ENCODE data around the gene HPGDS. TPM values are rescaled to one million over a fixed set of nuclear protein-coding genes. Genes with fewer than 3 reads are reported as not detected.

HPGDS gene
- total and polyA plus RNA-seq, 4 donors, result 0.08 to 4.9 (median 0.18) TPM

DNA sequence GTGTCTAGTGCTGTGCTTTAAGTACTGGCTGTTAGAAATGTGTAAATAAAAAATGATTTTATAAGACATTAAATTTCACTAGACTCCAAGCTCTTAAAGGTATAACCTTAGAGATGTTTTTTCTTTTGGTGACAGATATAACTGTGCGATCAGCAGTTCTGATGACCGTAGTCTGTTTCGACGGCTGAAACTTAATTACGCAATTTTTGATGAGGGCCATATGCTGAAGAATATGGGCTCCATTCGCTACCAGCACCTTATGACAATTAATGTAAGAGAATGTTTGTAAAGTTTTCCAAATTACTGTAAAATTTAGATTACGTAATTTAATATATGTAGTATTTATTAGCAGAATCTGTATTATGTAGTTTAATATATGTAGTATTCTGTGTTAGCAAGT, 66.4 kb downstream of the HPGDS start:
- Histone ChIP-seq H3K9me3 (ENCODE audit: control insufficient read depth in 4 of 4, low read length in 3 of 4) (no peaks in the 10 kb centered on the region), H3K36me3 (ENCODE audit: control insufficient read depth in 4 of 4, insufficient read depth in 3 of 4, low read depth in 1 of 4, low read length in 3 of 4) (peaks cover 2 to 45% (median 27%) of the 10 kb centered on the region in 4 donors), H3K4me3 (ENCODE audit: low read depth in 1 of 3, low read length in 3 of 3) (no peak overlapping the region), H3K4me1 (ENCODE audit: control insufficient read depth in 4 of 4, insufficient read depth in 4 of 4, low read length in 3 of 4) (no peaks in the 10 kb centered on the region), H3K9ac (ENCODE audit: low read depth in 1 of 2, low read length in 2 of 2) (no peak overlapping the region), H3K27ac (ENCODE audit: low read depth in 1 of 2, low read length in 2 of 2) (no peak overlapping the region), H3K27me3 (ENCODE audit: control insufficient read depth in 4 of 4, insufficient read depth in 4 of 4, low read length in 3 of 4) (no peaks in the 10 kb centered on the region)
- WGBS, result 98% methylated on average over 7 of the region's 7 CpGs
- DNase-seq (ENCODE audit: low spot score), result no peak
- TF ChIP-seq SP1 (IDR thresholded peaks at IDR 0.05), result no peak

DNA sequence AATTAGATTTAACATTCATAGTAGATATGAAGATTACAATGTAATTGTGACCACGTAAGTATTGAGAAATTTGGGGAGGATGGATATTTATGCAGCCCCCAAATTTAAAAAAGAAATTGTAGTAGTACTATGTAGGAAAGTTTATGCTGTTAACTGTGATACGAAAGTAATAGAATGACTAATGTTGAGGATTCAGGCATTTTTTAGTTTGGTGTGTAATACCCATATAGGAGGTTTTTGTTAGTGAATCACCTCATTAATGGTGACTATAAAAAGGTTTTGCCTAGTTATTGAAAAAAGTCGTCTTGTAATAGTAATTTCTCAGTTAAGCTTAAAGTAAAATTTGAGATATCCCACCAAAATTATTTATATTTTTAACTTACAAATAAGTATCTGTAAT, 67.7 kb downstream of the HPGDS start:
- H3K27ac ChIP-seq (ENCODE audit: low read depth in 1 of 2, low read length in 2 of 2), result no peak overlapping the region
- H3K36me3 ChIP-seq (ENCODE audit: control insufficient read depth in 4 of 4, insufficient read depth in 3 of 4, low read depth in 1 of 4, low read length in 3 of 4), result peaks cover 2 to 36% (median 19%) of the 10 kb centered on the region in 4 donors
- H3K4me1 ChIP-seq (ENCODE audit: control insufficient read depth in 4 of 4, insufficient read depth in 4 of 4, low read length in 3 of 4), result no peaks in the 10 kb centered on the region
- no peaks in the 10 kb centered on the region for H3K9me3 ChIP-seq (ENCODE audit: control insufficient read depth in 4 of 4, low read length in 3 of 4)
- no peak overlapping the region for H3K9ac ChIP-seq (ENCODE audit: low read depth in 1 of 2, low read length in 2 of 2)
- no peak overlapping the region for H3K4me3 ChIP-seq (ENCODE audit: low read depth in 1 of 3, low read length in 3 of 3)
- H3K27me3 ChIP-seq (ENCODE audit: control insufficient read depth in 4 of 4, insufficient read depth in 4 of 4, low read length in 3 of 4), result no peaks in the 10 kb centered on the region
- WGBS, result 95% methylated on average over 3 of the region's 3 CpGs
- no peak for TF ChIP-seq RXRA (IDR thresholded peaks at IDR 0.05)
- TF ChIP-seq, protein P1, sequence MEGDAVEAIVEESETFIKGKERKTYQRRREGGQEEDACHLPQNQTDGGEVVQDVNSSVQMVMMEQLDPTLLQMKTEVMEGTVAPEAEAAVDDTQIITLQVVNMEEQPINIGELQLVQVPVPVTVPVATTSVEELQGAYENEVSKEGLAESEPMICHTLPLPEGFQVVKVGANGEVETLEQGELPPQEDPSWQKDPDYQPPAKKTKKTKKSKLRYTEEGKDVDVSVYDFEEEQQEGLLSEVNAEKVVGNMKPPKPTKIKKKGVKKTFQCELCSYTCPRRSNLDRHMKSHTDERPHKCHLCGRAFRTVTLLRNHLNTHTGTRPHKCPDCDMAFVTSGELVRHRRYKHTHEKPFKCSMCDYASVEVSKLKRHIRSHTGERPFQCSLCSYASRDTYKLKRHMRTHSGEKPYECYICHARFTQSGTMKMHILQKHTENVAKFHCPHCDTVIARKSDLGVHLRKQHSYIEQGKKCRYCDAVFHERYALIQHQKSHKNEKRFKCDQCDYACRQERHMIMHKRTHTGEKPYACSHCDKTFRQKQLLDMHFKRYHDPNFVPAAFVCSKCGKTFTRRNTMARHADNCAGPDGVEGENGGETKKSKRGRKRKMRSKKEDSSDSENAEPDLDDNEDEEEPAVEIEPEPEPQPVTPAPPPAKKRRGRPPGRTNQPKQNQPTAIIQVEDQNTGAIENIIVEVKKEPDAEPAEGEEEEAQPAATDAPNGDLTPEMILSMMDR (IDR thresholded peaks at IDR 0.05; ENCODE audit: low read depth, low read length, missing input control), result no peak
- TF ChIP-seq, protein P2, sequence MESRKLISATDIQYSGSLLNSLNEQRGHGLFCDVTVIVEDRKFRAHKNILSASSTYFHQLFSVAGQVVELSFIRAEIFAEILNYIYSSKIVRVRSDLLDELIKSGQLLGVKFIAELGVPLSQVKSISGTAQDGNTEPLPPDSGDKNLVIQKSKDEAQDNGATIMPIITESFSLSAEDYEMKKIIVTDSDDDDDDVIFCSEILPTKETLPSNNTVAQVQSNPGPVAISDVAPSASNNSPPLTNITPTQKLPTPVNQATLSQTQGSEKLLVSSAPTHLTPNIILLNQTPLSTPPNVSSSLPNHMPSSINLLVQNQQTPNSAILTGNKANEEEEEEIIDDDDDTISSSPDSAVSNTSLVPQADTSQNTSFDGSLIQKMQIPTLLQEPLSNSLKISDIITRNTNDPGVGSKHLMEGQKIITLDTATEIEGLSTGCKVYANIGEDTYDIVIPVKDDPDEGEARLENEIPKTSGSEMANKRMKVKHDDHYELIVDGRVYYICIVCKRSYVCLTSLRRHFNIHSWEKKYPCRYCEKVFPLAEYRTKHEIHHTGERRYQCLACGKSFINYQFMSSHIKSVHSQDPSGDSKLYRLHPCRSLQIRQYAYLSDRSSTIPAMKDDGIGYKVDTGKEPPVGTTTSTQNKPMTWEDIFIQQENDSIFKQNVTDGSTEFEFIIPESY (IDR thresholded peaks at IDR 0.05), result no peak
- TF ChIP-seq, protein P3, sequence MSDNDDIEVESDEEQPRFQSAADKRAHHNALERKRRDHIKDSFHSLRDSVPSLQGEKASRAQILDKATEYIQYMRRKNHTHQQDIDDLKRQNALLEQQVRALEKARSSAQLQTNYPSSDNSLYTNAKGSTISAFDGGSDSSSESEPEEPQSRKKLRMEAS (IDR thresholded peaks at IDR 0.05), result no peak
- DNase-seq (ENCODE audit: low spot score), result no peak

DNA sequence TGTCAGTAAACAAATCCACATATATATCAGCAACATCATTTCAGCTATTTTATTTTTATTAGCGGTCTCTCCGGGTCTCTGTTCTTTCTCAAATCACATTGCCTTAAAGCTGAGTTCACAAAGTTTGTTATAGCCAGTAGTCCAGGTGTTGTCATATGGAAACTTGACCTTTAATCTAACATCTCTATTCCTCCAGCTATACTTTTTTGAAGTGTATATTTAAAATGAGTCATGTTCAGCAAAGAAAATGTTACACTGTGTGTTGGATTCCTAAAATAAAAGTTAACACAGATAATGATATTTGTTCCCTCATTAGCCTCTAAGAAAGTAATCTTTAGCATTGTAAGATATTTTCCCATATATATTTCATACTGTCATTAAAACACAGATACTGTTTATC, 71.4 kb downstream of the HPGDS start:
- no peaks in the 10 kb centered on the region for H3K9me3 ChIP-seq (ENCODE audit: control insufficient read depth in 4 of 4, low read length in 3 of 4)
- H3K36me3 ChIP-seq (ENCODE audit: control insufficient read depth in 4 of 4, insufficient read depth in 3 of 4, low read depth in 1 of 4, low read length in 3 of 4), result peaks cover 0 to 18% (median 11%) of the 10 kb centered on the region in 4 donors
- 77% methylated on average over 2 of the region's 2 CpGs for WGBS
- no peak overlapping the region for H3K27ac ChIP-seq (ENCODE audit: low read depth in 1 of 2, low read length in 2 of 2)
- no peaks in the 10 kb centered on the region for H3K27me3 ChIP-seq (ENCODE audit: control insufficient read depth in 4 of 4, insufficient read depth in 4 of 4, low read length in 3 of 4)
- H3K4me3 ChIP-seq (ENCODE audit: low read depth in 1 of 3, low read length in 3 of 3), result no peak overlapping the region
- no peaks in the 10 kb centered on the region for H3K4me1 ChIP-seq (ENCODE audit: control insufficient read depth in 4 of 4, insufficient read depth in 4 of 4, low read length in 3 of 4)
- H3K9ac ChIP-seq (ENCODE audit: low read depth in 1 of 2, low read length in 2 of 2), result no peak overlapping the region
- TF ChIP-seq GABPA (IDR thresholded peaks at IDR 0.05 in 1 of 2, conservative IDR thresholded peaks at IDR 0.05 in 1 of 2) (no peak), SP1 (IDR thresholded peaks at IDR 0.05) (no peak), RAD21 (IDR thresholded peaks at IDR 0.05) (no peak), TAF1 (conservative IDR thresholded peaks at IDR 0.05) (no peak), FOXA2 (IDR thresholded peaks at IDR 0.05) (no peak), HNF4G (IDR thresholded peaks at IDR 0.05) (no peak), YY1 (IDR thresholded peaks at IDR 0.05) (no peak), EGR1 (IDR thresholded peaks at IDR 0.05; ENCODE audit: low read depth in 2 of 2) (no peak), HNF4A (conservative IDR thresholded peaks at IDR 0.05) (no peak), NR2F2 (IDR thresholded peaks at IDR 0.05) (no peak), JUND (IDR thresholded peaks at IDR 0.05) (no peak), FOXA1 (IDR thresholded peaks at IDR 0.05) (no peak)
- TF ChIP-seq, protein P4, sequence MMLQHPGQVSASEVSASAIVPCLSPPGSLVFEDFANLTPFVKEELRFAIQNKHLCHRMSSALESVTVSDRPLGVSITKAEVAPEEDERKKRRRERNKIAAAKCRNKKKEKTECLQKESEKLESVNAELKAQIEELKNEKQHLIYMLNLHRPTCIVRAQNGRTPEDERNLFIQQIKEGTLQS (IDR thresholded peaks at IDR 0.05), result no peak
- TF ChIP-seq, protein P5, sequence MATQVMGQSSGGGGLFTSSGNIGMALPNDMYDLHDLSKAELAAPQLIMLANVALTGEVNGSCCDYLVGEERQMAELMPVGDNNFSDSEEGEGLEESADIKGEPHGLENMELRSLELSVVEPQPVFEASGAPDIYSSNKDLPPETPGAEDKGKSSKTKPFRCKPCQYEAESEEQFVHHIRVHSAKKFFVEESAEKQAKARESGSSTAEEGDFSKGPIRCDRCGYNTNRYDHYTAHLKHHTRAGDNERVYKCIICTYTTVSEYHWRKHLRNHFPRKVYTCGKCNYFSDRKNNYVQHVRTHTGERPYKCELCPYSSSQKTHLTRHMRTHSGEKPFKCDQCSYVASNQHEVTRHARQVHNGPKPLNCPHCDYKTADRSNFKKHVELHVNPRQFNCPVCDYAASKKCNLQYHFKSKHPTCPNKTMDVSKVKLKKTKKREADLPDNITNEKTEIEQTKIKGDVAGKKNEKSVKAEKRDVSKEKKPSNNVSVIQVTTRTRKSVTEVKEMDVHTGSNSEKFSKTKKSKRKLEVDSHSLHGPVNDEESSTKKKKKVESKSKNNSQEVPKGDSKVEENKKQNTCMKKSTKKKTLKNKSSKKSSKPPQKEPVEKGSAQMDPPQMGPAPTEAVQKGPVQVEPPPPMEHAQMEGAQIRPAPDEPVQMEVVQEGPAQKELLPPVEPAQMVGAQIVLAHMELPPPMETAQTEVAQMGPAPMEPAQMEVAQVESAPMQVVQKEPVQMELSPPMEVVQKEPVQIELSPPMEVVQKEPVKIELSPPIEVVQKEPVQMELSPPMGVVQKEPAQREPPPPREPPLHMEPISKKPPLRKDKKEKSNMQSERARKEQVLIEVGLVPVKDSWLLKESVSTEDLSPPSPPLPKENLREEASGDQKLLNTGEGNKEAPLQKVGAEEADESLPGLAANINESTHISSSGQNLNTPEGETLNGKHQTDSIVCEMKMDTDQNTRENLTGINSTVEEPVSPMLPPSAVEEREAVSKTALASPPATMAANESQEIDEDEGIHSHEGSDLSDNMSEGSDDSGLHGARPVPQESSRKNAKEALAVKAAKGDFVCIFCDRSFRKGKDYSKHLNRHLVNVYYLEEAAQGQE (IDR thresholded peaks at IDR 0.05), result no peak
- TF ChIP-seq, protein P2 (IDR thresholded peaks at IDR 0.05), result no peak
- TF ChIP-seq, protein P3 (IDR thresholded peaks at IDR 0.05), result no peak
- DNase-seq (ENCODE audit: low spot score), result no peak

Measured in liver (tissue), 9 donors.